Measurements from ENCODE around the gene CHMP1A. TPM values are rescaled to one million over a fixed set of nuclear protein-coding genes. Genes with fewer than 3 reads are reported as not detected.

Gene CHMP1A
- total and polyA plus RNA-seq, 2 of the 8 experiments (the other 6 are each of a cell fraction or from before 2014, with no cell fraction given) = 64.4 to 75.8 TPM

GRCh38 chr16:89615176-89615575 is 42.3 kb downstream of the CHMP1A start:
- ChIA-PET POLR2A (ENCODE audit: partially characterized antibody) (interaction anchor here (0.9 to 3.5 kb wide), 8 partner anchors 13 to 86 kb away, joined by 3 to 21 read pairs (median 4); partner anchors contain the start of gene SPATA2L), CTCF (ENCODE audit: partially characterized antibody) (interaction anchor here (0.5 to 5.1 kb wide), 26 partner anchors 8 to 473 kb away, joined by 3 to 56 read pairs (median 5); partner anchors contain the start of gene SPATA2L)
- Histone ChIP-seq H3K4ac (replicated peaks; ENCODE audit: insufficient read length, low read depth, low read length) (no peak overlapping the region), H3K36me3 (ENCODE audit: control insufficient read depth in 2 of 4, insufficient read depth in 4 of 4, low read length in 3 of 4) (no peaks in the 10 kb centered on the region), H2AK5ac (ENCODE audit: low read depth, low read length) (no peak overlapping the region), H2BK120ac (replicated peaks; ENCODE audit: low read depth, low read length) (no peak overlapping the region), H2BK15ac (ENCODE audit: low read length) (peak overlapping the region; percentile 92; the same call in 1 of the 2 replicates), H3K23ac (ENCODE audit: insufficient read length) (no peak overlapping the region), H3K9me3 (ENCODE audit: insufficient read depth in 2 of 2, low read depth in 1 of 2, low read length in 1 of 2) (no peaks in the 10 kb centered on the region), H3K9ac (replicated peaks in 1 of 4; ENCODE audit: extremely low read depth in 1 of 4, low read depth in 3 of 4, low read length in 3 of 4) (no peak overlapping the region), H3K23me2 (ENCODE audit: low read depth, low read length) (no peaks in the 10 kb centered on the region), H3K4me1 (replicated peaks in 1 of 4; ENCODE audit: control insufficient read depth in 3 of 4, insufficient read depth in 4 of 4, low read length in 3 of 4) (peaks cover 0 to 12% (median 5%) of the 10 kb centered on the region in 4 experiments; a peak in 5 of 7 replicates), H3K27me3 (replicated peaks in 1 of 4; ENCODE audit: control insufficient read depth in 3 of 4, extremely low read depth in 1 of 4, insufficient read depth in 3 of 4, low read length in 3 of 4) (no peaks in the 10 kb centered on the region; a peak in 2 of 7 replicates), H3K18ac (ENCODE audit: extremely low read depth, low read length) (no peak overlapping the region; the same call in 1 of the 2 replicates), H3K79me1 (ENCODE audit: low read depth, low read length) (no peaks in the 10 kb centered on the region; the same call in 1 of the 2 replicates), H2BK5ac (ENCODE audit: low read depth, low read length) (peak overlapping the region; percentile 24; the same call in 1 of the 2 replicates), H2AFZ (ENCODE audit: low read length) (no peak overlapping the region), H3K4me2 (ENCODE audit: insufficient read depth in 1 of 2, low read depth in 2 of 2, low read length in 2 of 2) (no peak overlapping the region), H4K8ac (ENCODE audit: extremely low read depth, insufficient read depth, low read length) (peak overlapping the region; percentile 38; the same call in 1 of the 2 replicates), H2BK20ac (ENCODE audit: low read length) (no peak overlapping the region), H2BK12ac (ENCODE audit: low read depth, low read length) (0 out of 2 replicates have a peak overlapping the region, but pooled peaks have one; percentile 60), H3K4me3 (ENCODE audit: extremely low read depth in 1 of 4, insufficient read depth in 2 of 4, low read depth in 3 of 4, low read length in 4 of 4) (no peak overlapping the region), H4K91ac (replicated peaks; ENCODE audit: insufficient read length, low read length) (peak overlapping the region; percentile 73), H3K56ac (replicated peaks; ENCODE audit: insufficient read length, low read depth, low read length) (no peak overlapping the region), H4K5ac (ENCODE audit: insufficient read length, low read depth, low read length) (no peak overlapping the region), H3K14ac (ENCODE audit: insufficient read length) (no peak overlapping the region), H4K20me1 (replicated peaks in 1 of 2; ENCODE audit: control insufficient read depth in 1 of 2, insufficient read depth in 2 of 2, low read length in 2 of 2) (no peaks in the 10 kb centered on the region), H3K27ac (ENCODE audit: low read depth, low read length) (no peak overlapping the region), H3K79me2 (ENCODE audit: control insufficient read depth in 1 of 2, insufficient read depth in 2 of 2, low read length in 2 of 2) (no peaks in the 10 kb centered on the region)
- FAIRE-seq (no peak), DNase-seq (ENCODE audit: low read depth in 1 of 2, low spot score in 2 of 2) (no peak)
- no peak for TF ChIP-seq RBBP5 (IDR thresholded peaks at IDR 0.05; ENCODE audit: borderline replicate concordance, low read depth, low read length)
- TF ChIP-seq CHD1 (IDR thresholded peaks at IDR 0.05; ENCODE audit: low read depth, low read length) = no peak
- TF ChIP-seq GTF2F1 (IDR thresholded peaks at IDR 0.05; ENCODE audit: borderline replicate concordance, low read depth, low read length) = no peak
- no peak for TF ChIP-seq KDM4A (IDR thresholded peaks at IDR 0.05; ENCODE audit: low read depth, low read length, severe bottlenecking)
- TF ChIP-seq ATF2 (IDR thresholded peaks at IDR 0.05; ENCODE audit: low read length) = no peak
- no peak for TF ChIP-seq POLR2AphosphoS5 (IDR thresholded peaks at IDR 0.05; ENCODE audit: low read depth, low read length)
- no peak for TF ChIP-seq CEBPB (IDR thresholded peaks at IDR 0.05; ENCODE audit: low read depth, low read length)
- 92% methylated on average over 12 of the region's 13 CpGs; no CpG with 5 or more reads in 1 of the 2 experiments for WGBS, 2 experiments (ENCODE audit: extremely low coverage in 1 of 2, insufficient coverage in 1 of 2, insufficient read length in 1 of 2, insufficient replicate concordance in 2 of 2, low coverage in 1 of 2, low lambda C conversion rate in 2 of 2, missing lambda C conversion rate in 1 of 2)

Measured in H1 (cell line).